Endothelial cell (in vitro differentiated cells): Measurements from ENCODE around the gene TOP3B. TPM values are rescaled to one million over a fixed set of nuclear protein-coding genes. Genes with fewer than 3 reads are reported as not detected.

Source experiments
- DNase-seq: peaks from one replicate; pipeline ENCODE4 v3.0.0; 2021; ENCODE audit warnings: low spot score
- H3K27ac Mint-ChIP-seq: one replicate; pipeline ENCODE4 v1.8.0; 2021; ENCODE audit warnings: mixed read lengths, inconsistent platforms; ENCODE audit not compliant: unreplicated experiment
- H3K27me3 Mint-ChIP-seq: one replicate; pipeline ENCODE4 v1.8.0; 2021; ENCODE audit warnings: mild to moderate bottlenecking, moderate library complexity, mixed read lengths, inconsistent platforms; ENCODE audit not compliant: unreplicated experiment
- H3K36me3 Mint-ChIP-seq: one replicate; pipeline ENCODE4 v1.8.0; 2021; ENCODE audit warnings: mild to moderate bottlenecking, low read depth, mixed read lengths, inconsistent platforms; ENCODE audit not compliant: unreplicated experiment
- H3K4me1 Mint-ChIP-seq: one replicate; pipeline ENCODE4 v1.8.0; 2021; ENCODE audit warnings: mild to moderate bottlenecking, mixed read lengths, inconsistent platforms; ENCODE audit not compliant: unreplicated experiment
- H3K4me3 Mint-ChIP-seq: one replicate; pipeline ENCODE4 v1.8.0; 2021; ENCODE audit warnings: mild to moderate bottlenecking, mixed read lengths, inconsistent platforms; ENCODE audit not compliant: unreplicated experiment
- H3K9me3 Mint-ChIP-seq: one replicate; pipeline ENCODE4 v1.8.0; 2021; ENCODE audit warnings: mixed read lengths, inconsistent platforms; ENCODE audit not compliant: unreplicated experiment
- total RNA-seq: library from RNA; stranded (reverse); fragmentation: NEBNext Ultra II Directional; extraction: Animal tissue kit (Norgen Biotek cat#: 25700); gene quantifications from one replicate; pipeline ENCODE4 v1.2.1, GENCODE V29; 2021; ENCODE audit not compliant: unreplicated experiment
- TF ChIP-seq, protein P1 (sequence below): fragments of 200-600 bp; sonication (generic); IDR thresholded peaks from one replicate; pipeline ENCODE4 v1.5.0; 2021; ENCODE audit warnings: antibody characterized with exemption; ENCODE audit not compliant: unreplicated experiment

Gene TOP3B
- total RNA-seq, 1 donor from 2014 or later, result 55.6 TPM

DNA sequence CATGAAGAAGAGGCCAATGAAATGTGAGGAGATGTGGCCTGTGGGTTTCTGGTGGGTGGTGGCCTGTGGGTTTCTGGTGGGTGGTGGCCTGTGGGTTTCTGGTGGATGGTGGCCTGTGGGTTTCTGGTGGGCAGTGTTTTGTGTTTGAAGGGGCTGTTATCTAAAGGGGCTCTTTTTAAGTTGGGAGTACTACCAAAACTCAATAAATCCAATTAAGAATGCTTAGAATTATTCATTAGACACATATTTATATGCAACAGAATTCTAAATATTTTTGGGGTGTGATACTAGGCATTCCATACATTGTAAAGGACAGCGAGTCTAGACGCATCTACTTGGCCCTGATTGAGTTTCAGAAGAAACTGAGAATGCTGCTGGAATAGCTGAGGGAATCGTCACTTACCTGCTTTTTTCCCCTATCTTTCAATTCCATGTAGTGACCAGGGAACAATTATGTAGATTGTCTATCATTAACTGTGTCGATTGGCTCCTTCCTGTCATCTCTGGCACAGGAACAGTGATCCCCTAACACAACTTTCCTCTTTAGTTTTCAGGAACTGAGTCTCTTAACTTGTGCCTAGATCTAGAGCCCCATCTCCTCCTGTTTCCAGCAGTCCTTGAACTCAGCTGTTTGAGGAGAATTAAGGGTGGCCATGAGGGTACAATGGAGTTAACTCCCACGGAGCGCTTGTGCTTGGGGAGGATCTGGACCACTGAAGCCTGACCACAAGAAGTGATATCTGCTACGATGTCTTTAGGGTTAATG, 37.3 kb upstream of the TOP3B start:
- H3K27me3 Mint-ChIP-seq, result peaks cover 2% of the 10 kb centered on the region
- H3K4me1 Mint-ChIP-seq, result peaks cover 11% of the 10 kb centered on the region
- no peak overlapping the region for H3K4me3 Mint-ChIP-seq
- no peak overlapping the region for H3K27ac Mint-ChIP-seq
- H3K9me3 Mint-ChIP-seq, result no peaks in the 10 kb centered on the region
- no peaks in the 10 kb centered on the region for H3K36me3 Mint-ChIP-seq
- TF ChIP-seq, protein P1, sequence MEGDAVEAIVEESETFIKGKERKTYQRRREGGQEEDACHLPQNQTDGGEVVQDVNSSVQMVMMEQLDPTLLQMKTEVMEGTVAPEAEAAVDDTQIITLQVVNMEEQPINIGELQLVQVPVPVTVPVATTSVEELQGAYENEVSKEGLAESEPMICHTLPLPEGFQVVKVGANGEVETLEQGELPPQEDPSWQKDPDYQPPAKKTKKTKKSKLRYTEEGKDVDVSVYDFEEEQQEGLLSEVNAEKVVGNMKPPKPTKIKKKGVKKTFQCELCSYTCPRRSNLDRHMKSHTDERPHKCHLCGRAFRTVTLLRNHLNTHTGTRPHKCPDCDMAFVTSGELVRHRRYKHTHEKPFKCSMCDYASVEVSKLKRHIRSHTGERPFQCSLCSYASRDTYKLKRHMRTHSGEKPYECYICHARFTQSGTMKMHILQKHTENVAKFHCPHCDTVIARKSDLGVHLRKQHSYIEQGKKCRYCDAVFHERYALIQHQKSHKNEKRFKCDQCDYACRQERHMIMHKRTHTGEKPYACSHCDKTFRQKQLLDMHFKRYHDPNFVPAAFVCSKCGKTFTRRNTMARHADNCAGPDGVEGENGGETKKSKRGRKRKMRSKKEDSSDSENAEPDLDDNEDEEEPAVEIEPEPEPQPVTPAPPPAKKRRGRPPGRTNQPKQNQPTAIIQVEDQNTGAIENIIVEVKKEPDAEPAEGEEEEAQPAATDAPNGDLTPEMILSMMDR, result no peak
- DNase-seq, result no peak

DNA sequence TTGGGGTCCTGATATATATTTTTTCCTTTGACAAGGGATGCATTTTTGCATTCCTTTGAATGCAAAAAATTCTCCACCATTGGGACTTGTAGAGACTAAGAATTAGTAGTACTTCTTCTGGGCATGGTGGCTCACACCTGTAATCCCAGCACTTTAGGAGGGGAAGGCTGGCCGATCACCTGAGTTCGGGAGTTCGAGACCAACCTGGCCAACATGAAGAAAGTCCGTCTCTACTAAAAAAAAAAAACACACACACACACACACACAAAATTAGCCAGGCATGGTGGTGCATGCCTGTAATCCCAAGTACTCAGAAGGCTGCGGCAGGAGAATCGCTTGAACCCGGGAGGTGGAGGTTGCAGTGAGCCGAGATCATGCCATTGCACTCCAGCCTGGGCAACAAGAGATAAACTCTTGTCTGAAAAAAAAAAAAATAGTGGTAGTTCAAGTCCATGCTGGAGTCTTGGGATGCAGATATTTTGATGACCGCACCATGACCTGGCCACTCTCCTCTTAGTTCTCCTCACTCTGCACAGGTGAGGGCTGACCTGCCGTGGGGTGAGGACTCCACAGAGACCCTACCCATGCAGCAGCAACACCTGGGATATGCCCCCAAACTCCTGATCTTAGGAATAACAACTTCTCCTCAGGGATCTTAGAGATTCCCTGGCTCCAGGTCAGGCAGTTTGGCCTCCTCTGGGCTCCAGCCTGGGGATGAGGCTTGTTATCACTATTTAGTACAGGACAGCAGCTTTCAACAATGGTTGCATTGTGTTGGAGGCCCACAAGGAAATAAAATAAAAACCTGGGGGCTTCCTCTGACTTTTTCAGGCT, 36.5 kb upstream of the TOP3B start:
- no peak overlapping the region for H3K4me3 Mint-ChIP-seq
- no peaks in the 10 kb centered on the region for H3K9me3 Mint-ChIP-seq
- no peak for DNase-seq
- H3K27ac Mint-ChIP-seq, result no peak overlapping the region
- TF ChIP-seq, protein P1, result no peak
- H3K27me3 Mint-ChIP-seq, result peaks cover 2% of the 10 kb centered on the region
- peaks cover 10% of the 10 kb centered on the region for H3K4me1 Mint-ChIP-seq
- H3K36me3 Mint-ChIP-seq, result no peaks in the 10 kb centered on the region

DNA sequence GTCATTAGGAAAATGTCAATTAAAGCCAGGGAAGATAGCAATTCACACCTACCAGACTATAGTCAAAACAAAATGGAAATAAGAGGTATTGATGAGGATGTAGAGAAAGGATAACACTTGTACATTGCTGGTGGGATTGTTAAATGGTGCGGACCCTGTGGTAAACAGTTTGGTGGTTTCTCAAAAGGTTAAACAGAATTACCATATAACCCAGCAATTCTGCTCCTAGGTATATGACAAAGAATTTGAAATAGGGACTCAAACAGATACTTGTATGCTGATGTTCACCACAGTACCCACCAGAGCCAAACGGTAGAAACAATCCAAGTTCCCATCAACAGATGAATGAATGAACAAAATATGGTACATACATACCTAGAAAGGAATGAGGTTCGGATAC, 33.0 kb upstream of the TOP3B start:
- DNase-seq, result no peak
- no peaks in the 10 kb centered on the region for H3K9me3 Mint-ChIP-seq
- no peaks in the 10 kb centered on the region for H3K36me3 Mint-ChIP-seq
- peaks cover 2% of the 10 kb centered on the region for H3K27me3 Mint-ChIP-seq
- H3K4me3 Mint-ChIP-seq, result no peak overlapping the region
- H3K4me1 Mint-ChIP-seq, result peaks cover 6% of the 10 kb centered on the region
- TF ChIP-seq, protein P1, result no peak
- no peak overlapping the region for H3K27ac Mint-ChIP-seq

DNA sequence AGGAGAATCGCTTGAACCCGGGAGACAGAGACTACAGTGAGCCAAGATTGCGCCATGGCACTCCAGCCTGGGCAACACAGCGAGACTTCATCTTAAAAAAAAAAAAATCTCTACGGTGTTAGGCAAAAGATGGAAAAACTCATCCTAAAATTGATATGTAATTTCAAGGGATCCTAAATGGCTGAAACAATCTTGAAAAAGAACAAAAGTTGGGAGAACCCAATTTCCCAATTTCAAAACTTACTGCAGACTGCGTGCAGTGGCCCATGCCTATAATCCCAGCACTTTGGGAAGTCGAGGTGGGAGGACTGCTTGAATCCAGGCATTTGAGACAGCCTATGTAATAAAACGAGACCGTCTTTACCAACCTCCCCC, 31.7 kb upstream of the TOP3B start:
- Mint-ChIP-seq H3K36me3 (no peaks in the 10 kb centered on the region), H3K4me1 (peaks cover under 1% of the 10 kb centered on the region), H3K9me3 (no peaks in the 10 kb centered on the region), H3K27me3 (no peaks in the 10 kb centered on the region), H3K4me3 (no peak overlapping the region), H3K27ac (no peak overlapping the region)
- no peak for DNase-seq
- TF ChIP-seq, protein P1, result no peak
